Heart right ventricle (tissue), 16 donors: ENCODE measurements around the gene VSTM2B. TPM values are rescaled to one million over a fixed set of nuclear protein-coding genes. Genes with fewer than 3 reads are reported as not detected.

Experiments used
- ATAC-seq, 8 donors: fragments of 200-7000 bp; cut with Tn5 transposase; one replicate each; pipeline ENCODE4 v1.9.1; 2020; ENCODE audit warnings: mild to moderate bottlenecking in 8 of 8, moderate library complexity in 8 of 8, moderate number of reproducible peaks in 1 of 8
- DNase-seq, 2 donors: peaks; one replicate each; pipeline ENCODE4 v3.0.0-alpha.2; 2020
- H3K27ac ChIP-seq, 10 donors: fragments of 200-600 bp; sonication (generic) in 2 of 10; one replicate each; pipeline versions ENCODE4 v1.5.0 to v1.8.0; 2020 to 2022; ENCODE audit warnings: mild to moderate bottlenecking in 3 of 10
- H3K27me3 ChIP-seq, 7 donors: fragments of 200-600 bp; one replicate each; pipeline ENCODE4 v1.8.0; 2021 to 2022; ENCODE audit warnings: mild to moderate bottlenecking in 2 of 7
- H3K36me3 ChIP-seq, 9 donors: fragments of 200-600 bp; sonication (generic) in 1 of 9; one replicate each; pipeline versions ENCODE4 v1.5.0 to v1.8.0; 2020 to 2022; ENCODE audit warnings: mild to moderate bottlenecking in 2 of 9
- H3K4me1 ChIP-seq, 9 donors: fragments of 200-600 bp; sonication (generic) in 1 of 9; one replicate each; pipeline versions ENCODE4 v1.5.0 to v1.8.0; 2020 to 2022; ENCODE audit warnings: mild to moderate bottlenecking in 4 of 9
- H3K4me3 ChIP-seq, 10 donors: fragments of 200-600 bp; sonication (generic) in 2 of 10; one replicate each; pipeline versions ENCODE4 v1.5.0 to v1.8.0; 2020 to 2022; ENCODE audit warnings: mild to moderate bottlenecking in 7 of 10, moderate library complexity in 2 of 10
- H3K9me3 ChIP-seq, 11 donors: fragments of 200-600 bp in 10 of 11; sonication (generic) in 2 of 11; one replicate each; pipeline versions ENCODE4 v1.5.0 to v1.8.0; 2013 to 2022; ENCODE audit warnings: mild to moderate bottlenecking in 2 of 11, control low read depth in 1 of 11, moderate library complexity in 1 of 11
- WGBS, 2 donors: extraction: QIAGEN DNeasy Blood & Tissue Kit; methylation state at CpG; one replicate each; pipeline ENCODE4 v1.1.7; 2013; ENCODE audit warnings: inconsistent platforms in 1 of 2; 5-methylcytosine and 5-hydroxymethylcytosine counted together
- intact Hi-C, 10 donors: fragments of 100-400 bp; cut with DNase I; formaldehyde crosslinking; loops; one replicate each; pipeline versions ENCODE4 v1.11.1 to v1.14.2; 2022
- polyA plus RNA-seq, 2 donors: library from polyadenylated mRNA; stranded (reverse); fragments of 200-250 nt; gene quantifications; one replicate each; pipeline ENCODE4 v1.2.3, GENCODE V29; 2013
- total RNA-seq, 10 donors: library from RNA; stranded (reverse); fragmentation: NEBNext Ultra II Directional in 3 of 10; extraction: Animal tissue kit (Norgen Biotek cat#: 25700) in 3 of 10; gene quantifications; one replicate each; pipeline versions ENCODE4 v1.2.1 to v1.2.4, GENCODE V29; 2021 to 2023
- TF ChIP-seq, protein P1 (sequence below), 9 donors: fragments of 200-600 bp; sonication (generic) in 2 of 9; IDR thresholded peaks; one replicate each; pipeline versions ENCODE4 v1.5.0 to v1.8.0; 2021 to 2022; ENCODE audit warnings: antibody characterized with exemption in 9 of 9, mild to moderate bottlenecking in 5 of 9, moderate library complexity in 1 of 9
- donor health status: Arrhythmogenic right ventricular cardiomyopathy.
- donor health status: ischemic (EF 13 %, LVEDD 7.1; RV severe dilation, severe dysfunction).
- donor health status: healthy with polysubstance abuse.
- donor health status: DM: no; HTN: yes; CAD: no.
- donor health status: DM: no; HTN: no; CAD: no.
- donor health status: ischemic (EF 25% LVEDD 6.9; RV normal size, moderate dysfunction).
- donor health status: ischemic (EF 25% LVEDD 5.7; RV mildly dilated, moderate dysfunction).
- donor health status: healthy.
- donor health status: DM: yes; HTN: yes; CAD: no.
- donor health status: Ischemic cardiomyopathy.
- donor health status: ischemic (EF 35%, LVEDD 5.7; RV mildly dilated, moderate dysfunction).
- donor health status: nonischemic (EF 11% LVEDD 7.7; RV severe dilation, severe dysfunction).
- donor health status: DM: yes; HTN: yes; CAD: no.
- donor health status: PGD.
- donor health status: ischemic (EF 29% LVEDD 5.4; RV normal size, mild dysfunction).
- donor health status: nonischemic (EF 23%, LVEDD 6.1; RV moderate dilation, normal function).

Gene VSTM2B
- total and polyA plus RNA-seq, 12 donors = not detected

DNA sequence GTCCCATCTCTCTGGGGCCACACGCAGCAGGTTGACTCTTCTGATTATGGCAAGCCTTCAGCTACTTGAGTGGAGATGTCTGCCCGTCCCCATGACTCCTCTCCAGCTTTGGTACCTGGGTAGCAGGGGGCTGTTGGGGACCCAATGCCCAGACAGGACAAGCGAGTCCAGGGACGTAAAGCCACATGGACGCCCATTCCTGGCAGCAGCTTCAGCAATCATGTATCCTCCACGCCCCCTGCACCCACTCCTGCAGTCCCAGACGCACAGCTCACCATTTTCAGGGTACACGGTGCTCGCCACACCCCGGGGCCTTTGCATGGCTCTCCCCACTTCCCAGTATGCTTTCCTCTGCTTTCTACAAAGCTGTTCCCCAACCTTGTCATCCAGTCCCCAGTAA lies 22.0 kb upstream of the VSTM2B start:
- WGBS, 2 donors = 82 to 84% methylated on average over 10 of the region's 10 CpGs
- H3K27me3 ChIP-seq = peaks cover 0 to 41% (median 17%) of the 10 kb centered on the region in 7 donors
- no peak overlapping the region for H3K4me3 ChIP-seq
- intact Hi-C loops = no loop called here
- H3K27ac ChIP-seq = no peak overlapping the region
- DNase-seq = no peak
- H3K36me3 ChIP-seq = no peaks in the 10 kb centered on the region
- no peaks in the 10 kb centered on the region for H3K4me1 ChIP-seq
- ATAC-seq = no peak
- TF ChIP-seq, protein P1, sequence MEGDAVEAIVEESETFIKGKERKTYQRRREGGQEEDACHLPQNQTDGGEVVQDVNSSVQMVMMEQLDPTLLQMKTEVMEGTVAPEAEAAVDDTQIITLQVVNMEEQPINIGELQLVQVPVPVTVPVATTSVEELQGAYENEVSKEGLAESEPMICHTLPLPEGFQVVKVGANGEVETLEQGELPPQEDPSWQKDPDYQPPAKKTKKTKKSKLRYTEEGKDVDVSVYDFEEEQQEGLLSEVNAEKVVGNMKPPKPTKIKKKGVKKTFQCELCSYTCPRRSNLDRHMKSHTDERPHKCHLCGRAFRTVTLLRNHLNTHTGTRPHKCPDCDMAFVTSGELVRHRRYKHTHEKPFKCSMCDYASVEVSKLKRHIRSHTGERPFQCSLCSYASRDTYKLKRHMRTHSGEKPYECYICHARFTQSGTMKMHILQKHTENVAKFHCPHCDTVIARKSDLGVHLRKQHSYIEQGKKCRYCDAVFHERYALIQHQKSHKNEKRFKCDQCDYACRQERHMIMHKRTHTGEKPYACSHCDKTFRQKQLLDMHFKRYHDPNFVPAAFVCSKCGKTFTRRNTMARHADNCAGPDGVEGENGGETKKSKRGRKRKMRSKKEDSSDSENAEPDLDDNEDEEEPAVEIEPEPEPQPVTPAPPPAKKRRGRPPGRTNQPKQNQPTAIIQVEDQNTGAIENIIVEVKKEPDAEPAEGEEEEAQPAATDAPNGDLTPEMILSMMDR (IDR thresholded peaks at IDR 0.05) = no peak
- no peaks in the 10 kb centered on the region for H3K9me3 ChIP-seq

DNA sequence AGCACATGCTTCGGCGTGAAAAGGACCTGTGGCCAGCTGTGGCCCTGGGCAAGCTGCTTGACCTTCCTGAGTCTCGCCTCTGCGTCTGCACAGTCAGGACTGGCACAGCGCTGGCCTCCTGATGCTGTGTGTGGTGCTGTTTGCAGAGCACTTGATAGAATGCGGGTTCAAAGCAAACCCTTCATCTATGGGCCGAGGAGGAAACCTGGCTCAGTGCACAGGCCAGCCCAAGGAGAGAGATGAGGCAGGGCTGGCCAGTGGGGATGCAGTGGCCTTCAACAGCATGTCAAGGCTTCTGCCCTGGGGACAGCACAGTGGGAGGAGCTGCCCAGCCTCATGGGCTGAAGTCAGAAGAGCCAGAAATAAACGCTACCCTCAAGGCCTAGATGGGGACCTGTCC lies 21.3 kb upstream of the VSTM2B start:
- ATAC-seq = peak in 1 of 8 donors; percentile 14
- intact Hi-C loops = no loop called here
- no peaks in the 10 kb centered on the region for H3K9me3 ChIP-seq
- H3K27ac ChIP-seq = no peak overlapping the region
- WGBS, 2 donors = 74 to 79% methylated on average over 8 of the region's 8 CpGs
- H3K27me3 ChIP-seq = peaks cover 0 to 45% (median 20%) of the 10 kb centered on the region in 7 donors
- TF ChIP-seq, protein P1 (IDR thresholded peaks at IDR 0.05) = no peak
- no peak for DNase-seq
- H3K4me1 ChIP-seq = no peaks in the 10 kb centered on the region
- H3K36me3 ChIP-seq = no peaks in the 10 kb centered on the region
- no peak overlapping the region for H3K4me3 ChIP-seq

- TF ChIP-seq, protein P1 (IDR thresholded peaks at IDR 0.05) = no peak
- Histone ChIP-seq H3K4me1 (no peaks in the 10 kb centered on the region), H3K27ac (no peak overlapping the region), H3K27me3 (peaks cover 0 to 40% (median 23%) of the 10 kb centered on the region in 7 donors), H3K4me3 (no peak overlapping the region), H3K9me3 (no peaks in the 10 kb centered on the region), H3K36me3 (no peaks in the 10 kb centered on the region)
- intact Hi-C loops = no loop called here
- no peak for DNase-seq
- WGBS, 2 donors = 76 to 78% methylated on average over 13 of the region's 13 CpGs
- ATAC-seq = no peak
Measured at GRCh38 chr19:29505097-29505824, 20.5 kb upstream of the VSTM2B start.

DNA sequence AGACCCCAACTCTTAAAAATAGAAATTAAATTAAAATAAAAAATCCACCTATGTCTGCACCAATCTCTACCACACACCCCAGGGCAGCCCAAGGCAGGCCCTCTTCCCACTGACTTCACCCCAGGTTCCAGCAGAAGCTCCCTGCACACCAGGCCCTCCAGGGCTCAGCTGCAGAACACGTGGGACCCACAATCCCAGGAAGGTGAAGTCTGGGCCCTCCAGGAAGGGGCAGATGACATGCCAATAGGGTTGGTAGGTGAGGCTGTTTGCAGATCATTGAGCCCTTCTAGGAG lies 19.2 kb upstream of the VSTM2B start:
- Histone ChIP-seq H3K4me1 (no peaks in the 10 kb centered on the region), H3K9me3 (no peaks in the 10 kb centered on the region), H3K27ac (no peak overlapping the region), H3K27me3 (peaks cover 0 to 44% (median 25%) of the 10 kb centered on the region in 7 donors), H3K36me3 (no peaks in the 10 kb centered on the region), H3K4me3 (no peak overlapping the region)
- DNase-seq (no peak), ATAC-seq (no peak)
- 72% methylated on average over 1 of the region's 1 CpG for WGBS, 2 donors
- intact Hi-C loops = no loop called here
- TF ChIP-seq, protein P1 (IDR thresholded peaks at IDR 0.05) = no peak
